ENCODE data around the gene SOCS1. TPM values are rescaled to one million over a fixed set of nuclear protein-coding genes. Genes with fewer than 3 reads are reported as not detected.

Gene SOCS1
- total RNA-seq, 4 donors from 2014 or later = 3.8 to 11.1 (median 6.1) TPM

GRCh38 chr16:11242658-11243057 lies 13.3 kb downstream of the SOCS1 start:
- 86% methylated on average over 12 of the region's 12 CpGs for WGBS
- TF ChIP-seq POLR2AphosphoS5 (IDR thresholded peaks at IDR 0.05) (no peak), POLR2A (IDR thresholded peaks at IDR 0.05; ENCODE audit: low read depth) (no peak)
- no peaks in the 10 kb centered on the region for H3K36me3 ChIP-seq
- intact Hi-C loops (cut with DNase I) = no loop called here
- H3K27ac ChIP-seq (replicated peaks in 1 of 4) = no peak overlapping the region
- no peak for DNase-seq (ENCODE audit: extremely low spot score)
- no peaks in the 10 kb centered on the region for H3K9me3 ChIP-seq
- H3K4me1 ChIP-seq = no peaks in the 10 kb centered on the region
- no peak overlapping the region for H3K4me3 ChIP-seq
- H3K27me3 ChIP-seq = no peaks in the 10 kb centered on the region

DNA sequence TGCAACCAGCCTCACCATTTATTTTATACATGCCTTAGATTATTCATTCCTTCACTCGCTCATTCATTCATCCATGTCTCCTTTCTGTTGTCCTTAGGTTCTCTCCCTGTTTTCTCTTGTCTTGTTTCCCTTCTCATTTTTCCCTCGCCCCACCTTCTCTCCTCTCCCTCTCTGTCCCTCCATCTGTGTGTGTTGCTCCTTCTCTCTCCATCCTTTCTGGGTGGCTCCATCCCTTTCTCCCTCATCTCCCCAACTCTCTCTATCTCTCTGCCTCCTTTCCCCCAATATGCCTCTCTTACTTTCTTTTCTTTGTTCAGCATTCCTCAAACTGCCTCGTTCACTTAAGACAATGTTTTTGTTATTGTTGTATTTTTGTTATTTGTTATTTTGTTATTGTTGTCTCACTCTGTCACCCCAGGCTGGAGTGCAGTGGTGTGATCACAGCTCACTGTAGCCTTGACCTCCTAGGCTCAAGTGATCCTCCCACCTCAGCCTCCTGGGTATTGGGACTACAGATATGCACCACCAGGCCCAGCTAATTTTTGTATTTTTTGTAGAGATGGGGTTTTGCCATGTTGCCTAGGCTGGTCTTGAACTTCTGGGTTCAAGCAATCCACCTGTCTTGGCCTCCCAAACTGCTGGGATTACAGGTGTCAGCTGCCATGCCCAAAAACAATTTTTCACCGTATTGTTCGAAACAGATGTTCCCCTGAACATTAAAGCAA lies 14.4 kb downstream of the SOCS1 start:
- H3K27me3 ChIP-seq = no peaks in the 10 kb centered on the region

DNA sequence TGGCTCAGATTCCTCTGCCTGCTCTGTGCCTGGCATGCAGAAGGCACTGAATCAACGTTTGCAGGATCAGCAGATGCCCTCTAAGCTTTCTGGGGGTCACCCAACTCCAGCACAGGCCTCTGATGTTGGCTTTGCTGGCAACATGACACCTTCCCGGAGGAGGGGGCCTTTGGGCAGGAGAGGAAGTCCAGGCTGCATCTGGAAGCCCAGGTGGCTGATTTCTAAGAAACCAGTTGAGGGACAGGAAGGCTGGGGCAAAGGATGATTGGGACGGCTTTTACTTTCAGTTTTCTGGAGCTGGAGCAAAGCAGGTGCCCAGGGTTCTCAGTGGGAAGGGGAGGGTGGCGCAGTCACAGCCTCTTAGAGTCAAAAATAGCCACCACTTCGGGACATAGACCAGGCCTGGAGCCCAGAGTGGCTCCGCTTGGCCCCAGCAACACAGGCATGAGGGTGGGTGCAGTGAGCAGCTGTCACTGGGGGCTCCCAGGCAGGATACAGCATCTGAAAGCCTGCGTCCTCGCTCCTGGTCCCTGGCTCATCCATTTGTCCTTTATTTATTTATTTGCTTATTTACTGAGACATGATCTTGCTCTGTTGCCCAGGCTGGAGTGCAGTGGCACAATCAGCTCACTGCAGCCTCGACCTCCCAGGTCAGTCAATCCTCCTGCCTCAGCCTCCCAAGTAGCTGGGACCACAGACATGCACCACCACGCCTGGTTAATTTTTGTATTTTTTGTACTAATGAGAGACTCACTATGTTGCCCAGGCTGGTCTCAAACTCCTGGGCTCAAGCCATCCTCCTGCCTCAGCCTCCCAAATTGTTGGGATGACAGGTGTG lies 15.1 kb downstream of the SOCS1 start:
- Histone ChIP-seq H3K27me3 (no peaks in the 10 kb centered on the region), H3K4me1 (no peaks in the 10 kb centered on the region), H3K27ac (replicated peaks in 1 of 4) (no peak overlapping the region), H3K36me3 (no peaks in the 10 kb centered on the region), H3K4me3 (no peak overlapping the region), H3K9me3 (no peaks in the 10 kb centered on the region)
- intact Hi-C loops (cut with DNase I) = no loop called here
- DNase-seq (ENCODE audit: extremely low spot score) = no peak
- TF ChIP-seq POLR2A (IDR thresholded peaks at IDR 0.05; ENCODE audit: low read depth) (no peak), EP300 (IDR thresholded peaks at IDR 0.05) (no peak), POLR2AphosphoS5 (IDR thresholded peaks at IDR 0.05) (no peak)
- TF ChIP-seq, protein P1, sequence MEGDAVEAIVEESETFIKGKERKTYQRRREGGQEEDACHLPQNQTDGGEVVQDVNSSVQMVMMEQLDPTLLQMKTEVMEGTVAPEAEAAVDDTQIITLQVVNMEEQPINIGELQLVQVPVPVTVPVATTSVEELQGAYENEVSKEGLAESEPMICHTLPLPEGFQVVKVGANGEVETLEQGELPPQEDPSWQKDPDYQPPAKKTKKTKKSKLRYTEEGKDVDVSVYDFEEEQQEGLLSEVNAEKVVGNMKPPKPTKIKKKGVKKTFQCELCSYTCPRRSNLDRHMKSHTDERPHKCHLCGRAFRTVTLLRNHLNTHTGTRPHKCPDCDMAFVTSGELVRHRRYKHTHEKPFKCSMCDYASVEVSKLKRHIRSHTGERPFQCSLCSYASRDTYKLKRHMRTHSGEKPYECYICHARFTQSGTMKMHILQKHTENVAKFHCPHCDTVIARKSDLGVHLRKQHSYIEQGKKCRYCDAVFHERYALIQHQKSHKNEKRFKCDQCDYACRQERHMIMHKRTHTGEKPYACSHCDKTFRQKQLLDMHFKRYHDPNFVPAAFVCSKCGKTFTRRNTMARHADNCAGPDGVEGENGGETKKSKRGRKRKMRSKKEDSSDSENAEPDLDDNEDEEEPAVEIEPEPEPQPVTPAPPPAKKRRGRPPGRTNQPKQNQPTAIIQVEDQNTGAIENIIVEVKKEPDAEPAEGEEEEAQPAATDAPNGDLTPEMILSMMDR (IDR thresholded peaks at IDR 0.05) = no peak
- 83% methylated on average over 7 of the region's 10 CpGs for WGBS

More for the DNA sequence above, 14.4 kb downstream of the SOCS1 start:
- TF ChIP-seq EP300 (IDR thresholded peaks at IDR 0.05) = no peak
- no peak for TF ChIP-seq POLR2A (IDR thresholded peaks at IDR 0.05; ENCODE audit: low read depth)
- TF ChIP-seq POLR2AphosphoS5 (IDR thresholded peaks at IDR 0.05) = no peak
- TF ChIP-seq, protein P1 (IDR thresholded peaks at IDR 0.05) = no peak
- intact Hi-C loops (cut with DNase I) = no loop called here
- Histone ChIP-seq H3K36me3 (no peaks in the 10 kb centered on the region), H3K27ac (replicated peaks in 1 of 4) (no peak overlapping the region), H3K9me3 (no peaks in the 10 kb centered on the region), H3K4me3 (no peak overlapping the region), H3K4me1 (no peaks in the 10 kb centered on the region)
- no peak for DNase-seq (ENCODE audit: extremely low spot score)
- 95% methylated on average over 5 of the region's 5 CpGs for WGBS

GRCh38 chr16:11239644-11240632 lies 16.1 kb downstream of the SOCS1 start:
- no peaks in the 10 kb centered on the region for H3K36me3 ChIP-seq
- H3K4me3 ChIP-seq = no peak overlapping the region
- no peaks in the 10 kb centered on the region for H3K27me3 ChIP-seq
- no peaks in the 10 kb centered on the region for H3K4me1 ChIP-seq
- 87% methylated on average over 10 of the region's 10 CpGs for WGBS
- no peaks in the 10 kb centered on the region for H3K9me3 ChIP-seq
- no peak overlapping the region for H3K27ac ChIP-seq (replicated peaks in 1 of 4)
- intact Hi-C loops (cut with DNase I) = no loop called here
- TF ChIP-seq POLR2A (IDR thresholded peaks at IDR 0.05; ENCODE audit: low read depth) = no peak
- DNase-seq (ENCODE audit: extremely low spot score) = no peak

GRCh38 chr16:11238272-11239202 lies 17.5 kb downstream of the SOCS1 start:
- intact Hi-C loops (cut with DNase I) = no loop called here
- 95% methylated on average over 15 of the region's 15 CpGs for WGBS
- H3K27ac ChIP-seq (replicated peaks in 1 of 4) = no peak overlapping the region
- TF ChIP-seq, protein P1 (IDR thresholded peaks at IDR 0.05) = no peak
- TF ChIP-seq POLR2A (IDR thresholded peaks at IDR 0.05; ENCODE audit: low read depth) (no peak), POLR2AphosphoS5 (IDR thresholded peaks at IDR 0.05) (no peak), EP300 (IDR thresholded peaks at IDR 0.05) (no peak)
- no peaks in the 10 kb centered on the region for H3K9me3 ChIP-seq
- no peak for DNase-seq (ENCODE audit: extremely low spot score)
- H3K4me3 ChIP-seq = no peak overlapping the region
- H3K4me1 ChIP-seq = no peaks in the 10 kb centered on the region
- no peaks in the 10 kb centered on the region for H3K27me3 ChIP-seq
- no peaks in the 10 kb centered on the region for H3K36me3 ChIP-seq
